A673 (cell line): ENCODE results near the gene TGFA. TPM values are rescaled to one million over a fixed set of nuclear protein-coding genes. Genes with fewer than 3 reads are reported as not detected.

Source experiments
- BruUV-seq: library from RNA; stranded (reverse); fragments of 400-500 nt; replicated peaks from 2 replicates; lab custom pipeline; 2021; lab: Mats Ljungman, UMichigan
- CTCF ChIA-PET: fragments of 300-600 bp; sonication (Branson Sonifier 250); formaldehyde crosslinking; loops from one replicate; lab custom pipeline; 2022; ENCODE audit warnings: antibody characterized with exemption; lab: Charles Lee
- POLR2A ChIA-PET: fragments of 300-600 bp; sonication (Branson Sonifier 250); formaldehyde crosslinking; loops from one replicate; lab custom pipeline; 2022; ENCODE audit warnings: antibody characterized with exemption; ENCODE audit not compliant: low non-redundant PET; lab: Charles Lee
- DNase-seq: peaks from one replicate; pipeline ENCODE4 v3.0.0-alpha.2; 2015; ENCODE audit warnings: low spot score
- H3K27ac ChIP-seq: fragments of 200-600 bp; sonication (generic); 2 replicates; pipeline ENCODE4 v1.5.1; 2016; ENCODE audit warnings: mixed run types, low read depth, mild to moderate bottlenecking, mixed read lengths, antibody characterized with exemption, low read length; ENCODE audit not compliant: poor library complexity, severe bottlenecking
- H3K27me3 ChIP-seq: fragments of 200-600 bp; sonication (generic); replicated peaks from 2 replicates; pipeline ENCODE4 v1.6.1; 2017; ENCODE audit warnings: mixed run types, low read depth, mild to moderate bottlenecking, mixed read lengths, antibody characterized with exemption, low read length; ENCODE audit not compliant: insufficient read depth, poor library complexity
- H3K36me3 ChIP-seq: fragments of 200-600 bp; sonication (generic); 2 replicates; pipeline ENCODE4 v1.6.1; 2016; ENCODE audit warnings: mixed run types, mild to moderate bottlenecking, mixed read lengths, antibody characterized with exemption, low read length; ENCODE audit not compliant: insufficient read depth, poor library complexity, severe bottlenecking
- H3K4me1 ChIP-seq: fragments of 200-600 bp; sonication (generic); 2 replicates; pipeline ENCODE4 v1.6.1; 2017; ENCODE audit warnings: mixed run types, mild to moderate bottlenecking, mixed read lengths, antibody characterized with exemption, low read length; ENCODE audit not compliant: insufficient read depth, poor library complexity, severe bottlenecking
- H3K4me3 ChIP-seq: fragments of 200-600 bp; sonication (generic); 2 replicates; pipeline ENCODE4 v1.5.1; 2016; ENCODE audit warnings: low read depth, mixed run types, mild to moderate bottlenecking, mixed read lengths, low read length; ENCODE audit not compliant: poor library complexity, severe bottlenecking
- H3K9me3 ChIP-seq: fragments of 200-600 bp; sonication (generic); 2 replicates; pipeline ENCODE4 v1.6.1; 2016; ENCODE audit warnings: mixed run types, low read depth, mild to moderate bottlenecking, mixed read lengths, antibody characterized with exemption, low read length; ENCODE audit not compliant: poor library complexity, severe bottlenecking
- CTCF ChIP-seq: fragments of 300-800, 200-600 bp; sonication (generic); conservative IDR thresholded peaks from 2 replicates; pipeline ENCODE4 v1.5.1; 2017; ENCODE audit warnings: low read depth, mild to moderate bottlenecking, antibody characterized with exemption, low read length, moderate library complexity, mixed read lengths
- EZH2 ChIP-seq: fragments of 200-600 bp; sonication (generic); IDR thresholded peaks from 2 replicates; pipeline ENCODE4 v1.6.1; 2017; ENCODE audit warnings: borderline replicate concordance, low read depth, mild to moderate bottlenecking, mixed read lengths, antibody characterized with exemption, low read length; ENCODE audit not compliant: poor library complexity, severe bottlenecking
- intact Hi-C: fragments of 100-400 bp; cut with micrococcal nuclease; formaldehyde crosslinking; loops from one replicate; pipeline ENCODE4 v1.10.0; 2022; ENCODE audit not compliant: unreplicated experiment
- total RNA-seq: library from RNA; stranded (reverse); gene quantifications from 2 replicates; pipeline ENCODE4 v1.2.3, GENCODE V29; 2021

TGFA gene
- total RNA-seq, 1 experiment from 2014 or later: 0.13 TPM

- Histone ChIP-seq H3K4me1 (no peaks in the 10 kb centered on the region), H3K9me3 (no peaks in the 10 kb centered on the region)
- POLR2A ChIA-PET: no interaction called here
These were observed 28.6 kb downstream of the TGFA start for GRCh38 chr2:70525032-70525431.

DNA sequence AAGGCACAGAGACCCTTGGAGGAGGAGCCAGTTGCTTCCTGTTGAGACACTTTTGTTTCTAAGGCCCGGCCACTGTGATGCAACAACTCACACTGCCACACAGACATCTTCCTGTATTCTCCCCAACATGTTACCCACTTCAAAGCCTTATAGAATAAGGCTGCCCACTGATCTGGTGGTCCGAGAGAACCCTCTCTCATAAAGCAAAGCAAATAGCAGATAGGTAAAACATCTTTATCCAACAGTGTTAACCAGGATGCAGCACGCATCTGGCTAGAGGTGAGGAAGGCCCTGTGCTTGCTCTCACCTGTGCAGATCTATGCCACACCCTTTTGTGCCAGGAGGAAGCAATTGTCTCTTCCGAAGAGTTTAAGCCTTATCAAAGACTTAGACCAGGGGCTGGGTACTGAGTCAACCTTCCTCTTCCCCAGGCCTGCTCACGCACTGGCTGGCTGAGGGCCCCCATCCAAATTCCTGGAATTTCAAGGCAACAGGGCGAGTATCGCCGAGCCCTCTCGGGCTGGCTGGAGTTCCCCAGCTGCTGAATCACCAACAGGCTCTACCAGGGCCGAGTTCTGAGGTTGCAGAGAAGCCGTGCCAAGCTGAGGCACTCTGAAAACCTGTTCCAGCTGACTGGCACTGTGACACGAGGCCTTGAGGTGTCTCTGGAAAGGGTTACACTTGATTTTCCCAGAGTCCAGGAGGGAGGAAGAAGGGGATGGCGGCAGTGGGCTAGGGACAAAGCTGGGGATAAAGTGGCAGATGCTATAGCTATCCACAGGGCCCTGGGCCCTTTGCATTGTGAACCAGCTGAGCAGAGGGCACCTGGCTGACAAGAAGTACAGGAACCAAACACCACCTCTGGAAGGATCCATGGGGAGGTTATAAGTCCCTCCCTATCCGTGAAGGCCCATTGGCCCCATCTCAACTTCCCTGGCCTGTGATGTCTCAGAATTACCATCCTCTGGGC lies 29.3 kb downstream of the TGFA start:
- ChIA-PET POLR2A (no interaction called here), CTCF (no interaction called here)
- Histone ChIP-seq H3K27me3 (peaks cover 9% of the 10 kb centered on the region), H3K4me3 (no peak overlapping the region), H3K4me1 (no peaks in the 10 kb centered on the region), H3K27ac (no peak overlapping the region), H3K9me3 (no peaks in the 10 kb centered on the region), H3K36me3 (no peaks in the 10 kb centered on the region)
- no TSS peak for BruUV-seq
- intact Hi-C loops: no loop called here
- TF ChIP-seq EZH2 (no peak), CTCF (no peak)
- no peak for DNase-seq

More at GRCh38 chr2:70525032-70525431, 28.6 kb downstream of the TGFA start:
- no peak for DNase-seq
- TF ChIP-seq EZH2 (no peak), CTCF (no peak)
- no TSS peak for BruUV-seq
- CTCF ChIA-PET: no interaction called here
- Histone ChIP-seq H3K27me3 (peaks cover 9% of the 10 kb centered on the region), H3K4me3 (no peak overlapping the region), H3K36me3 (no peaks in the 10 kb centered on the region), H3K27ac (no peak overlapping the region)
- intact Hi-C loops: no loop called here

GRCh38 chr2:70523672-70523995 lies 30.0 kb downstream of the TGFA start:
- Histone ChIP-seq H3K4me1 (no peaks in the 10 kb centered on the region), H3K27ac (no peak overlapping the region), H3K27me3 (peaks cover 9% of the 10 kb centered on the region), H3K9me3 (no peaks in the 10 kb centered on the region), H3K4me3 (no peak overlapping the region), H3K36me3 (no peaks in the 10 kb centered on the region)
- TF ChIP-seq EZH2: no peak
- TF ChIP-seq CTCF: no peak
- CTCF ChIA-PET: no interaction called here
- POLR2A ChIA-PET: no interaction called here
- BruUV-seq: no TSS peak
- no peak for DNase-seq
- intact Hi-C loops: no loop called here
